ENCODE data around the gene RNF144A. TPM values are rescaled to one million over a fixed set of nuclear protein-coding genes. Genes with fewer than 3 reads are reported as not detected.

RNF144A gene
- total RNA-seq, 1 experiment from 2014 or later = 9.5 TPM

DNA sequence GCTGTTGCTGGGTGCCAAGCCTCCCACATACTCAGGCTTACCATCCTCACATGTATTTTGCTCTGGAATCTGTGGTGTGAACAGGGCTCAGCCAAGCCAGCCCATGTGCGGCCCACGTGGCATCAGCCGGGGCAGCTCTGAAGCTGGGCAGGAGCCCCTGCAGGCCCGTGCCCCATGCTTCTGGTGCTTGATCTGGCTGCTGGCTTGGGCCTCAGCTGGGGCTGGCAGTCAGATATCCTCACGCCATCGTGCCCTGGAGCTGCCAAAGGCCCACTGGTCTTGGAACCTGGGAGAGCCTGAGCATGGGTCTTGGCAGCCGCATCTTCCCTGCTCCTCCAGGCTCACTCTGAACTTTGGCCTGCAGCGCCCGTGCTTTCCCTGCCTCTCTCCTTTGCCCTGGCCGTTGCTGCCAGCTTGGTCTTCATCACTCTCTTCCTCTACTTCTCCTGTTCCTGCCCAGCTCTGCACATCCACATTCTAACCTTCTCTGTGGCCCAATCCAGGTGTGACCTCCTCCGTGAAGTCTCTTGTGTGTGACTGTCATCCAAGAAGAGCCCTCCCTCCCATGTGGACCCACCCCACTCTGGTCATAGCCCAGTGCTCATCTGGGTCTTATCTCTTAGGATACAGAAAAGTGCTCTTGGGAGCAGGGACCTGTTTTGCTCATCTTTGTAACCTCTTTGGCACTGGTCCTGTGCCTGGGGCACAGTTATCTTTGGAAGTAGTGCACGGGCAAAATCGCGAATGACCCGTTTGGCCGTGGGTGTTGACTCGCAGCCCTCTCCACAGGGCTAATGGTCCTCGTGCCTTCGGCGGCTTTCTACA is 116.1 kb downstream of the RNF144A start:
- Histone ChIP-seq H2AFZ (ENCODE audit: low read length) (no peak overlapping the region), H3F3A (ENCODE audit: low read length, unreplicated experiment) (no peaks in the 10 kb centered on the region), H3K27me3 (ENCODE audit: low read length) (no peaks in the 10 kb centered on the region), H3K9ac (ENCODE audit: low read length) (peak overlapping the region; percentile 63), H3K9me3 (ENCODE audit: low read length) (no peaks in the 10 kb centered on the region), H3K4me1 (ENCODE audit: insufficient read depth, low read length) (peaks cover 16% of the 10 kb centered on the region), H3K4me3 (ENCODE audit: low read length) (no peak overlapping the region), H3K9me2 (replicated peaks; ENCODE audit: low read length) (no peaks in the 10 kb centered on the region), H3K4me2 (ENCODE audit: low read length) (no peak overlapping the region), H3K36me3 (ENCODE audit: low read depth, low read length) (no peaks in the 10 kb centered on the region), H4K20me1 (ENCODE audit: low read length) (no peaks in the 10 kb centered on the region), H3K27ac (ENCODE audit: low read length) (no peak overlapping the region), H3K79me2 (ENCODE audit: low read length) (no peaks in the 10 kb centered on the region)
- POLR2A ChIA-PET (ENCODE audit: unreplicated experiment) = no interaction called here
- no peak for ATAC-seq
- BruUV-seq (replicated peaks) = no TSS peak
- CTCF ChIA-PET = interaction anchor here (1.1 to 1.4 kb wide), 3 partner anchors 114 to 136 kb away, joined by 3 to 5 read pairs (median 4); no protein-coding TSS in a partner anchor
- TF ChIP-seq EZH2phosphoT487 (IDR thresholded peaks at IDR 0.05; ENCODE audit: borderline replicate concordance, low read length) (no peak), CTCF (conservative IDR thresholded peaks at IDR 0.05; ENCODE audit: low read depth, low read length) (no peak), EZH2 (IDR thresholded peaks at IDR 0.05; ENCODE audit: low read length, unreplicated experiment) (no peak)
- DNase-seq = no peak
- intact Hi-C loops (cut with micrococcal nuclease) = loop anchor here (5.0 kb wide), 1 partner anchor 116 kb away; the partner anchor contains the start of gene RNF144A

- Histone ChIP-seq H2AFZ (ENCODE audit: low read length) (no peak overlapping the region), H3K4me2 (ENCODE audit: low read length) (no peak overlapping the region), H3F3A (ENCODE audit: low read length, unreplicated experiment) (no peaks in the 10 kb centered on the region), H3K36me3 (ENCODE audit: low read depth, low read length) (no peaks in the 10 kb centered on the region), H4K20me1 (ENCODE audit: low read length) (no peaks in the 10 kb centered on the region), H3K9me2 (replicated peaks; ENCODE audit: low read length) (no peaks in the 10 kb centered on the region), H3K9ac (ENCODE audit: low read length) (no peak overlapping the region), H3K9me3 (ENCODE audit: low read length) (no peaks in the 10 kb centered on the region), H3K79me2 (ENCODE audit: low read length) (no peaks in the 10 kb centered on the region), H3K4me3 (ENCODE audit: low read length) (no peak overlapping the region), H3K27ac (ENCODE audit: low read length) (no peak overlapping the region), H3K27me3 (ENCODE audit: low read length) (no peaks in the 10 kb centered on the region), H3K4me1 (ENCODE audit: insufficient read depth, low read length) (peaks cover 16% of the 10 kb centered on the region)
- intact Hi-C loops (cut with micrococcal nuclease) = loop anchor here (5.0 kb wide), 1 partner anchor 117 kb away; the partner anchor contains the start of gene RNF144A
- ATAC-seq (no peak), DNase-seq (peak; percentile 31)
- no TSS peak for BruUV-seq (replicated peaks)
- TF ChIP-seq EZH2phosphoT487 (IDR thresholded peaks at IDR 0.05; ENCODE audit: borderline replicate concordance, low read length) = no peak
- peak; percentile 54 for TF ChIP-seq CTCF (conservative IDR thresholded peaks at IDR 0.05; ENCODE audit: low read depth, low read length)
- POLR2A ChIA-PET (ENCODE audit: unreplicated experiment) = no interaction called here
- CTCF ChIA-PET = interaction anchor here (1.1 to 1.4 kb wide), 3 partner anchors 114 to 137 kb away, joined by 3 to 5 read pairs (median 4); no protein-coding TSS in a partner anchor
These were observed 117.1 kb downstream of the RNF144A start for GRCh38 chr2:7034303-7034702.

GRCh38 chr2:7035884-7036283 is 118.7 kb downstream of the RNF144A start:
- CTCF ChIA-PET = no interaction called here

More at GRCh38 chr2:7035884-7036283, 118.7 kb downstream of the RNF144A start:
- no TSS peak for BruUV-seq (replicated peaks)
- Histone ChIP-seq H3K9me3 (ENCODE audit: low read length) (no peaks in the 10 kb centered on the region), H3K4me3 (ENCODE audit: low read length) (no peak overlapping the region), H3K9ac (ENCODE audit: low read length) (no peak overlapping the region), H3K36me3 (ENCODE audit: low read depth, low read length) (no peaks in the 10 kb centered on the region), H3K27ac (ENCODE audit: low read length) (no peak overlapping the region), H3K4me1 (ENCODE audit: insufficient read depth, low read length) (peaks cover 16% of the 10 kb centered on the region), H3K9me2 (replicated peaks; ENCODE audit: low read length) (no peaks in the 10 kb centered on the region), H3F3A (ENCODE audit: low read length, unreplicated experiment) (no peaks in the 10 kb centered on the region), H3K79me2 (ENCODE audit: low read length) (no peaks in the 10 kb centered on the region), H4K20me1 (ENCODE audit: low read length) (no peaks in the 10 kb centered on the region), H3K4me2 (ENCODE audit: low read length) (no peak overlapping the region), H2AFZ (ENCODE audit: low read length) (no peak overlapping the region), H3K27me3 (ENCODE audit: low read length) (no peaks in the 10 kb centered on the region)
- ATAC-seq = no peak
- intact Hi-C loops (cut with micrococcal nuclease) = loop anchor here (2.0 kb wide), 1 partner anchor 49 kb away; no protein-coding TSS in a partner anchor
- no peak for TF ChIP-seq EZH2 (IDR thresholded peaks at IDR 0.05; ENCODE audit: low read length, unreplicated experiment)
- POLR2A ChIA-PET (ENCODE audit: unreplicated experiment) = no interaction called here
- no peak for DNase-seq
